ENCODE data around the gene KRTAP5-9.

GRCh38 chr11:71544525-71545214 lies 3.5 kb upstream of the KRTAP5-9 start:
- TF ChIP-seq YY1 (IDR thresholded peaks at IDR 0.05; ENCODE audit: low read depth, low read length) (no peak), JUNB (IDR thresholded peaks at IDR 0.05) (no peak), NR2C1 (IDR thresholded peaks at IDR 0.05) (no peak), CEBPB (IDR thresholded peaks at IDR 0.05; ENCODE audit: borderline replicate concordance in 1 of 2, low read depth in 2 of 2, low read length in 2 of 2) (no peak), CTCF (IDR thresholded peaks at IDR 0.05 in 2 of 3, conservative IDR thresholded peaks at IDR 0.05 in 1 of 3; ENCODE audit: control insufficient read depth in 2 of 3, extremely low read depth in 1 of 3, insufficient read depth in 1 of 3, low read depth in 3 of 3, low read length in 3 of 3) (no peak), RB1 (IDR thresholded peaks at IDR 0.05; ENCODE audit: borderline replicate concordance) (no peak), USF1 (IDR thresholded peaks at IDR 0.05; ENCODE audit: borderline replicate concordance, extremely low read length, insufficient read depth, low read depth, low read length) (no peak), USF2 (IDR thresholded peaks at IDR 0.05; ENCODE audit: borderline replicate concordance, low read depth, low read length) (no peak), TCF3 (IDR thresholded peaks at IDR 0.05; ENCODE audit: borderline replicate concordance, insufficient read depth, low read depth, low read length) (no peak), ZNF24 (IDR thresholded peaks at IDR 0.05) (no peak), EGR1 (IDR thresholded peaks at IDR 0.05; ENCODE audit: borderline replicate concordance in 1 of 2, low read depth in 2 of 2, low read length in 2 of 2) (no peak), RFX5 (IDR thresholded peaks at IDR 0.05; ENCODE audit: low read depth, low read length) (no peak), BCL11A (IDR thresholded peaks at IDR 0.05; ENCODE audit: low read depth, low read length) (no peak)

All from GM12878 (cell line).